ENCODE data around the gene FKBP3. TPM values are rescaled to one million over a fixed set of nuclear protein-coding genes. Genes with fewer than 3 reads are reported as not detected.

The FKBP3 gene
- total RNA-seq, 2 experiments from 2014 or later = 22.4 to 41.1 TPM

DNA sequence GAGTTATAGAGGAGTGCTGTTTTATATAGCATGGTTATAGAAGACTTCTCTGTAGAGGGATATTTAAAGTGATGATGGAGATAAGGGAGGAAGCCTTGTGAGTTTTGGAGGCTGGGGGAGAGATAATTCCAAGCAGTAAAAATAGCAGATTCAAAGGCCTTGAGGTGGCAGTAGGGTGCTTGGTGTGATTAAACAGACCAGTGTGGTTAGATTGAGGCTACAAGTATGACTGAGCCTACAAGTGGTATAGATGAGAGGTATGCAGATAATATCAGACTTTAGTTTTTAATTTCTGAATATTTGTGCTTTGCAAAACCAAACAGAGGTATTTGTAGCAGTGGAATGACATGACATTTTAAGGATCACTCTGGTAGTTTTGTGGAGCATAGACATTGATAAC is 21.8 kb upstream of the FKBP3 start:
- H3K4me2 ChIP-seq (ENCODE audit: low read length) = no peak overlapping the region
- BruUV-seq (replicated peaks) = no TSS peak
- CTCF ChIA-PET (ENCODE audit: unreplicated experiment) = no interaction called here
- H3K27ac ChIP-seq (ENCODE audit: low read depth, low read length, poor library complexity, severe bottlenecking) = no peak overlapping the region
- POLR2A ChIA-PET = interaction anchor here (0.7 to 1.7 kb wide), 2 partner anchors 13 to 1041 kb away, joined by 3 to 13 read pairs; no protein-coding TSS in a partner anchor
- H3K9me2 ChIP-seq (ENCODE audit: insufficient read depth, low read length) = no peaks in the 10 kb centered on the region
- no peaks in the 10 kb centered on the region for H3K4me1 ChIP-seq (ENCODE audit: insufficient read depth, low read length, poor library complexity, severe bottlenecking)
- H4K20me1 ChIP-seq (ENCODE audit: insufficient read depth, low read length) = no peaks in the 10 kb centered on the region
- H3K9me3 ChIP-seq (ENCODE audit: low read length) = no peaks in the 10 kb centered on the region
- H3K79me2 ChIP-seq (ENCODE audit: insufficient read depth, low read depth, low read length) = peaks cover 4% of the 10 kb centered on the region; the same call in 1 of the 2 replicates
- TF ChIP-seq EZH2phosphoT487 (IDR thresholded peaks at IDR 0.05; ENCODE audit: borderline replicate concordance, low read depth, low read length) = no peak
- TF ChIP-seq, protein P1, sequence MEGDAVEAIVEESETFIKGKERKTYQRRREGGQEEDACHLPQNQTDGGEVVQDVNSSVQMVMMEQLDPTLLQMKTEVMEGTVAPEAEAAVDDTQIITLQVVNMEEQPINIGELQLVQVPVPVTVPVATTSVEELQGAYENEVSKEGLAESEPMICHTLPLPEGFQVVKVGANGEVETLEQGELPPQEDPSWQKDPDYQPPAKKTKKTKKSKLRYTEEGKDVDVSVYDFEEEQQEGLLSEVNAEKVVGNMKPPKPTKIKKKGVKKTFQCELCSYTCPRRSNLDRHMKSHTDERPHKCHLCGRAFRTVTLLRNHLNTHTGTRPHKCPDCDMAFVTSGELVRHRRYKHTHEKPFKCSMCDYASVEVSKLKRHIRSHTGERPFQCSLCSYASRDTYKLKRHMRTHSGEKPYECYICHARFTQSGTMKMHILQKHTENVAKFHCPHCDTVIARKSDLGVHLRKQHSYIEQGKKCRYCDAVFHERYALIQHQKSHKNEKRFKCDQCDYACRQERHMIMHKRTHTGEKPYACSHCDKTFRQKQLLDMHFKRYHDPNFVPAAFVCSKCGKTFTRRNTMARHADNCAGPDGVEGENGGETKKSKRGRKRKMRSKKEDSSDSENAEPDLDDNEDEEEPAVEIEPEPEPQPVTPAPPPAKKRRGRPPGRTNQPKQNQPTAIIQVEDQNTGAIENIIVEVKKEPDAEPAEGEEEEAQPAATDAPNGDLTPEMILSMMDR (conservative IDR thresholded peaks at IDR 0.05; ENCODE audit: low read length) = no peak
- no peak overlapping the region for H3K4me3 ChIP-seq (ENCODE audit: low read depth, low read length, poor library complexity, severe bottlenecking)
- H2AFZ ChIP-seq (ENCODE audit: low read length) = no peak overlapping the region
- peaks cover 47% of the 10 kb centered on the region for H3K36me3 ChIP-seq (ENCODE audit: insufficient read depth, low read length)
- intact Hi-C loops (cut with micrococcal nuclease; ENCODE audit: unreplicated experiment) = no loop called here
- no peak for DNase-seq (ENCODE audit: low spot score)

DNA sequence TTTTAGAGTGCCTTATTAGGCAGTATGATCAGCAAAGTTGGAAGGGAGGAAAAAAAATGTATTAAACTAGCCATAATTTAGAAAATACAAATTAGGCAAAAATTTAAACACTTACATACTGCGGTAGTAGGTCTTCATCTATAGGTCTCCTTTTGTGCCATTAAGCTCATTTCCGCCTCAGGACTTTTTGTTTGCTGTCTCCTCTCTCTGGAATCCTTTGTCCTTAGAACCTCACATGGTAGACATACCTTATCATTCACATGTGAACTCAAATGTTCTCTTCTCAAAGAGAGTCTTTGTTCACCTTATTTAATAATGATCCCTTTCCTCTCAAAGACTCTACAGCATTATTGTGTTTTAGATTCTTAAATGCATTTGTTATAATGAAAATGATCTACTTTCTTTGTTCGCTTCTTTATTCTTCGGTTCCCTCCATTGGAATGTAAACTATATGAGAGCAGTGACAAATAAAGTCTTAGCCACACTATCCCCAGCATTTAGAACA is 16.2 kb upstream of the FKBP3 start:
- intact Hi-C loops (cut with micrococcal nuclease; ENCODE audit: unreplicated experiment) = no loop called here
- peaks cover 39% of the 10 kb centered on the region for H3K36me3 ChIP-seq (ENCODE audit: insufficient read depth, low read length)
- no peak for DNase-seq (ENCODE audit: low spot score)
- no peak overlapping the region for H2AFZ ChIP-seq (ENCODE audit: low read length)
- POLR2A ChIA-PET = interaction anchor here (1.4 to 2.3 kb wide), 3 partner anchors 9 to 16 kb away, joined by 5 to 10 read pairs (median 7); partner anchors contain the start of gene FKBP3
- CTCF ChIA-PET (ENCODE audit: unreplicated experiment) = no interaction called here
- H4K20me1 ChIP-seq (ENCODE audit: insufficient read depth, low read length) = no peaks in the 10 kb centered on the region
- no peak overlapping the region for H3K27ac ChIP-seq (ENCODE audit: low read depth, low read length, poor library complexity, severe bottlenecking)
- no peak overlapping the region for H3K4me2 ChIP-seq (ENCODE audit: low read length)
- no peak overlapping the region for H3K4me3 ChIP-seq (ENCODE audit: low read depth, low read length, poor library complexity, severe bottlenecking)
- H3K9me3 ChIP-seq (ENCODE audit: low read length) = no peaks in the 10 kb centered on the region
- no peaks in the 10 kb centered on the region for H3K4me1 ChIP-seq (ENCODE audit: insufficient read depth, low read length, poor library complexity, severe bottlenecking)
- no peaks in the 10 kb centered on the region for H3K9me2 ChIP-seq (ENCODE audit: insufficient read depth, low read length)
- H3K79me2 ChIP-seq (ENCODE audit: insufficient read depth, low read depth, low read length) = peaks cover 7% of the 10 kb centered on the region; the same call in 1 of the 2 replicates
- no TSS peak for BruUV-seq (replicated peaks)
- no peak for TF ChIP-seq EZH2phosphoT487 (IDR thresholded peaks at IDR 0.05; ENCODE audit: borderline replicate concordance, low read depth, low read length)
- TF ChIP-seq, protein P1 (conservative IDR thresholded peaks at IDR 0.05; ENCODE audit: low read length) = no peak

DNA sequence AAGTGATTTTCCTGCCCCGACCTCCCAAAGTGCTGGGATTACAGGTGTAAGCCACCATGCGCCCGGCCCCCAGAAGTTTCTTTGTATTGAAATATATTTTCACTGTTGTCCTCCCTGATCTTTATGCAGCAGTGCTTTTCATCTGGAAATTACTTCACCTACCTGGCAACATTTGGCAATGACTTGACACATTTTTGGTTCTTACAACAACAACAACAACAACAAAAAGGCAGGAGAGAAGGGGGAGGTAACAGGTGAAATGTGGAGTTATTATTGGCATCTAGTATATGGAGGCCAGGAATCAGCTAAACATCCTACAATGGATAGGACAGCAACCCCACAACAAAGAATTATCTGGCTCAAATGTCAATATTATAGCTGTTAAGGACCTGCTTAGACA is 15.3 kb upstream of the FKBP3 start:
- peaks cover 6% of the 10 kb centered on the region; the same call in 1 of the 2 replicates for H3K79me2 ChIP-seq (ENCODE audit: insufficient read depth, low read depth, low read length)
- no peak for DNase-seq (ENCODE audit: low spot score)
- POLR2A ChIA-PET = interaction anchor here (1.4 to 2.3 kb wide), 3 partner anchors 9 to 15 kb away, joined by 5 to 10 read pairs (median 7); partner anchors contain the start of gene FKBP3
- no peak overlapping the region for H2AFZ ChIP-seq (ENCODE audit: low read length)
- CTCF ChIA-PET (ENCODE audit: unreplicated experiment) = no interaction called here
- TF ChIP-seq, protein P1 (conservative IDR thresholded peaks at IDR 0.05; ENCODE audit: low read length) = no peak
- TF ChIP-seq EZH2phosphoT487 (IDR thresholded peaks at IDR 0.05; ENCODE audit: borderline replicate concordance, low read depth, low read length) = no peak
- H3K4me3 ChIP-seq (ENCODE audit: low read depth, low read length, poor library complexity, severe bottlenecking) = no peak overlapping the region
- BruUV-seq (replicated peaks) = no TSS peak
- H3K4me2 ChIP-seq (ENCODE audit: low read length) = no peak overlapping the region
- intact Hi-C loops (cut with micrococcal nuclease; ENCODE audit: unreplicated experiment) = no loop called here
- H3K9me2 ChIP-seq (ENCODE audit: insufficient read depth, low read length) = no peaks in the 10 kb centered on the region
- H4K20me1 ChIP-seq (ENCODE audit: insufficient read depth, low read length) = no peaks in the 10 kb centered on the region
- H3K9me3 ChIP-seq (ENCODE audit: low read length) = no peaks in the 10 kb centered on the region
- H3K4me1 ChIP-seq (ENCODE audit: insufficient read depth, low read length, poor library complexity, severe bottlenecking) = no peaks in the 10 kb centered on the region
- no peak overlapping the region for H3K27ac ChIP-seq (ENCODE audit: low read depth, low read length, poor library complexity, severe bottlenecking)
- peaks cover 47% of the 10 kb centered on the region for H3K36me3 ChIP-seq (ENCODE audit: insufficient read depth, low read length)

Data from OCI-LY7 (cell line).